DND-41 (cell line): ENCODE data around the gene CSF2.

Experiments used
- ATAC-seq: fragments of 200-7000 bp; cut with Tn5 transposase; 3 replicates; pipeline ENCODE4 v1.9.1; 2021; ENCODE audit warnings: low read depth; ENCODE audit not compliant: insufficient read depth
- DNase-seq: peaks from one replicate; pipeline ENCODE4 v3.0.0-alpha.2; 2020
- H2AFZ ChIP-seq: 2 replicates; pipeline ENCODE4 v1.6.0; 2012; ENCODE audit warnings: low read depth, low read length
- H3K27ac ChIP-seq: 2 replicates; pipeline ENCODE4 v1.5.1; 2012; ENCODE audit warnings: low read length, inconsistent platforms
- H3K27me3 ChIP-seq: fragments of 200-600 bp; sonication (generic); 2 replicates; pipeline ENCODE4 v1.6.0; 2012; ENCODE audit warnings: low read length, mild to moderate bottlenecking, inconsistent platforms; ENCODE audit not compliant: insufficient read depth, poor library complexity
- H3K36me3 ChIP-seq: 2 replicates; pipeline ENCODE4 v1.5.1; 2012; ENCODE audit warnings: low read length, inconsistent platforms; ENCODE audit not compliant: insufficient read depth
- H3K4me1 ChIP-seq: 2 replicates; pipeline ENCODE4 v1.5.1; 2012; ENCODE audit warnings: mild to moderate bottlenecking, low read length; ENCODE audit not compliant: insufficient read depth
- H3K4me2 ChIP-seq: 2 replicates; pipeline ENCODE4 v1.6.0; 2012; ENCODE audit warnings: mild to moderate bottlenecking, moderate library complexity, low read length, inconsistent platforms; ENCODE audit not compliant: insufficient read depth
- H3K4me3 ChIP-seq, 2 experiments: fragments of 200-600 bp in 1 of 2; shearing (Covaris generic) in 1 of 2; 2 replicates each; pipeline ENCODE4 v1.5.1; 2012 to 2016; ENCODE audit warnings: inconsistent platforms in 2 of 2, low read length in 2 of 2, mild to moderate bottlenecking in 2 of 2, low read depth in 1 of 2, moderate library complexity in 1 of 2
- H3K79me2 ChIP-seq: 2 replicates; pipeline ENCODE4 v1.6.0; 2012; ENCODE audit warnings: low read length, inconsistent platforms; ENCODE audit not compliant: insufficient read depth
- H3K9ac ChIP-seq: 2 replicates; pipeline ENCODE4 v1.6.0; 2012; ENCODE audit warnings: low read depth, mild to moderate bottlenecking, inconsistent platforms, low read length, moderate library complexity
- H3K9me3 ChIP-seq: 2 replicates; pipeline ENCODE4 v1.5.1; 2012; ENCODE audit warnings: low read length, moderate library complexity, mild to moderate bottlenecking, inconsistent platforms; ENCODE audit not compliant: insufficient read depth, severe bottlenecking
- H4K20me1 ChIP-seq: 2 replicates; pipeline ENCODE4 v1.6.0; 2012; ENCODE audit warnings: low read length; ENCODE audit not compliant: insufficient read depth
- EZH2 ChIP-seq: IDR thresholded peaks from 3 replicates; pipeline ENCODE4 v1.6.1; 2012; ENCODE audit warnings: borderline replicate concordance, low read depth, mild to moderate bottlenecking, moderate library complexity, low read length, inconsistent platforms; ENCODE audit not compliant: severe bottlenecking
- TF ChIP-seq, protein P1 (sequence below): IDR thresholded peaks from 2 replicates; pipeline ENCODE4 v1.5.1; 2012; ENCODE audit warnings: borderline replicate concordance, low read length, moderate library complexity, mild to moderate bottlenecking; ENCODE audit not compliant: poor library complexity, severe bottlenecking; ENCODE audit errors: extremely low read depth

CSF2 gene

DNA sequence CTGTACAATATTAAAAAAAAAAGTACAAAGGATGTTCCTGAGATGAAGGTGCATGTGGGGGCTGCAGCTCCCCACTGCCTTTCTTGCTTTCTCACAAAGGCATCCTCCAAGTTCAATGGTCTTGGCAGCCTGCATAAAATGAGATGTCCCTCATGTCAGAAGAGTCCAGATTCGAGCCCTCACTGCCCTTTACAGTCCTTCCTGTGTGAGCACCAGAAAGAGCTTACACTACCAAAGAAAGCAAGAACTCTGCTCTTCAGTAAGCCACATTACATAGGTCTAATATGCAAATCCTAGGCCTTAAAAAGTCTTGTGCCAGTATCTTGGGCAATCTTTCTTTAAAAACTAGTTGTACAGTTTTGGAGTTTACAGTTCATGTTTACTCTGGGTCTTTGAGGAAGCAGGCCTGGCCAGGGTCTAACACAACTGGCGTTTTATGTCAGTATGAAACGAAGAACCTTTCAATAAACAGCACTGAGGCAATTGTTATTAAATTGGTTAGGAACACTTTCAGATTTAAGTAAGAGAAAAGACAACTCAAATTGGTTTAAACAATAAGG is 36.0 kb downstream of the CSF2 start:
- Histone ChIP-seq H3K9ac (no peak overlapping the region), H3K4me2 (no peak overlapping the region), H4K20me1 (no peaks in the 10 kb centered on the region), H3K27ac (no peak overlapping the region), H3K4me3 (no peak overlapping the region), H3K36me3 (no peaks in the 10 kb centered on the region), H3K27me3 (no peaks in the 10 kb centered on the region), H2AFZ (no peak overlapping the region), H3K9me3 (no peaks in the 10 kb centered on the region), H3K79me2 (no peaks in the 10 kb centered on the region), H3K4me1 (no peaks in the 10 kb centered on the region)
- TF ChIP-seq, protein P1, sequence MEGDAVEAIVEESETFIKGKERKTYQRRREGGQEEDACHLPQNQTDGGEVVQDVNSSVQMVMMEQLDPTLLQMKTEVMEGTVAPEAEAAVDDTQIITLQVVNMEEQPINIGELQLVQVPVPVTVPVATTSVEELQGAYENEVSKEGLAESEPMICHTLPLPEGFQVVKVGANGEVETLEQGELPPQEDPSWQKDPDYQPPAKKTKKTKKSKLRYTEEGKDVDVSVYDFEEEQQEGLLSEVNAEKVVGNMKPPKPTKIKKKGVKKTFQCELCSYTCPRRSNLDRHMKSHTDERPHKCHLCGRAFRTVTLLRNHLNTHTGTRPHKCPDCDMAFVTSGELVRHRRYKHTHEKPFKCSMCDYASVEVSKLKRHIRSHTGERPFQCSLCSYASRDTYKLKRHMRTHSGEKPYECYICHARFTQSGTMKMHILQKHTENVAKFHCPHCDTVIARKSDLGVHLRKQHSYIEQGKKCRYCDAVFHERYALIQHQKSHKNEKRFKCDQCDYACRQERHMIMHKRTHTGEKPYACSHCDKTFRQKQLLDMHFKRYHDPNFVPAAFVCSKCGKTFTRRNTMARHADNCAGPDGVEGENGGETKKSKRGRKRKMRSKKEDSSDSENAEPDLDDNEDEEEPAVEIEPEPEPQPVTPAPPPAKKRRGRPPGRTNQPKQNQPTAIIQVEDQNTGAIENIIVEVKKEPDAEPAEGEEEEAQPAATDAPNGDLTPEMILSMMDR = no peak
- no peak for TF ChIP-seq EZH2
- no peak for ATAC-seq
- DNase-seq = no peak

DNA sequence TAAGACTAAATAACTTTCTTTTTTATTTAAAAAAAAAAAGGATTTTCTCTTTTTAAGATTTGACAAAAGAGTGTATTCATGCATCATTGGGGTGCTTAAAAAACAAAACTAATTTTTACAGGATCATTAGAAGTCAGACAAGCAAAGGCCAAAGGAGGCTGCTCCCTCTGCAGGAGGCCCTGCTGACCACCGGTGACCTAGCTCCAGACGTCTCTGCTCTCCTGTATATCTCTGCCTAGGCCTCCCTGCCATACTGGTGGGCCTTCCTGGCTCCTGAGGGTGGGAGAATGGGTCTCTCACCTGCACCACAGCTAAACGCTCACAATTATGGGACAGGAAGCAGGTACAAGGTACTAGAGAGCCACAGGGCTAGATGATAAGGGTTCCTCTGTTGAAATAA is 36.6 kb downstream of the CSF2 start:
- H3K79me2 ChIP-seq = no peaks in the 10 kb centered on the region
- no peaks in the 10 kb centered on the region for H3K27me3 ChIP-seq
- no peaks in the 10 kb centered on the region for H3K36me3 ChIP-seq
- H3K4me2 ChIP-seq = no peak overlapping the region
- no peaks in the 10 kb centered on the region for H4K20me1 ChIP-seq
- H3K9me3 ChIP-seq = no peaks in the 10 kb centered on the region
- no peak overlapping the region for H3K27ac ChIP-seq
- DNase-seq (no peak), ATAC-seq (no peak)
- H2AFZ ChIP-seq = no peak overlapping the region
- no peak for TF ChIP-seq EZH2
- TF ChIP-seq, protein P1 = no peak
- H3K9ac ChIP-seq = no peak overlapping the region
- H3K4me3 ChIP-seq = no peak overlapping the region
- no peaks in the 10 kb centered on the region for H3K4me1 ChIP-seq

DNA sequence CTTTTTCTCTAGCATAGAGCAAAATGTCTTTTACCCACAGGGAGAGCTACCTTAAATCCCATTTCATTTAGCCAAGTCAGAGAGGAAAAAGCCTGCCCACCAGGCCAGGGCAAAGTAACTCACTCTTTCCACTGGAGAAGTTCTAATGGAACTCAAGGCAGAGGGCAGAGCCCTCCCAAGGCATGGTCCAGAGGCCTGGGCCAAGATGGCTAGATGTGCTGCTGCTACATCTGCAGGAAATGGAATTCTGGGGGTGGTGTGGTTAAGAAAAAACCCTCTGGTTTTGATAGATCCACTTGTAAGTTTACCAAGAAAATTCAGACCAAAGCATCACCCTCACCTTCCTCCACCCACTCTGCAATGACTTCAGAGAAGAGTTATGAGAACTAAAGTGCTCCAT is 37.3 kb downstream of the CSF2 start:
- DNase-seq (no peak), ATAC-seq (no peak)
- Histone ChIP-seq H4K20me1 (no peaks in the 10 kb centered on the region), H3K36me3 (no peaks in the 10 kb centered on the region), H3K79me2 (no peaks in the 10 kb centered on the region), H3K4me1 (no peaks in the 10 kb centered on the region), H3K9ac (no peak overlapping the region), H3K4me3 (no peak overlapping the region), H3K27ac (no peak overlapping the region), H3K4me2 (no peak overlapping the region), H2AFZ (no peak overlapping the region), H3K9me3 (no peaks in the 10 kb centered on the region), H3K27me3 (peaks cover 3% of the 10 kb centered on the region)
- TF ChIP-seq, protein P1 = no peak
- TF ChIP-seq EZH2 = no peak

DNA sequence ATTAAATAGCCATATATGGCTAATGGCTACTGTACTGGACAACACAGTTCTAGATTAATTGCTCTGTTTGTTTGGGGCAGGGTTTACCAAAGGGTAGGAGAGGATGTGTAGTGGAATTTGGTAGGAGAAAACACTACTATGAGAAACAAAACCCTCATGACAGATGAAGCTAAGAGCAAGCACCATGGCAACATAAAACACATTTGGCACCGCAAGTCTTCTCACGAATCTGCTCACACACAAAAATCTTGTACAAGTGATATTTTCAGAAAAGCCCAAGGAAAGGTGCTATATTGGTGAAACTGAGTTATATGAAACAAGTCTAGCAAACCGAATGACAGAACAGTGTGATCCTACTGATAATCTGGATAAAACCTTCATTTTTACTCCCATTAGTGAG is 38.5 kb downstream of the CSF2 start:
- no peak overlapping the region for H3K4me2 ChIP-seq
- DNase-seq (no peak), ATAC-seq (no peak)
- H3K9me3 ChIP-seq = no peaks in the 10 kb centered on the region
- no peak overlapping the region for H3K4me3 ChIP-seq
- TF ChIP-seq EZH2 = no peak
- TF ChIP-seq, protein P1 = no peak
- no peak overlapping the region for H3K27ac ChIP-seq
- no peaks in the 10 kb centered on the region for H3K36me3 ChIP-seq
- no peak overlapping the region for H3K9ac ChIP-seq
- H3K27me3 ChIP-seq = peaks cover 3% of the 10 kb centered on the region
- no peaks in the 10 kb centered on the region for H4K20me1 ChIP-seq
- H3K79me2 ChIP-seq = no peaks in the 10 kb centered on the region
- H2AFZ ChIP-seq = no peak overlapping the region
- H3K4me1 ChIP-seq = no peaks in the 10 kb centered on the region
